IMR-90 (cell line): ENCODE measurements around the gene ASAP2. TPM values are rescaled to one million over a fixed set of nuclear protein-coding genes. Genes with fewer than 3 reads are reported as not detected.

Source experiments
- ATAC-seq: fragments of 200-7000 bp; cut with Tn5 transposase; 2 replicates; pipeline ENCODE4 v1.9.1; 2020; ENCODE audit warnings: low read depth, mild to moderate bottlenecking, moderate library complexity
- BruUV-seq: library from RNA; stranded (reverse); fragments of 400-500 nt; replicated peaks from 2 replicates; lab custom pipeline; 2021; lab: Mats Ljungman, UMichigan
- CTCF ChIA-PET: fragments of 300-600 bp; formaldehyde crosslinking; extraction: SDS; loops from one replicate; lab custom pipeline; 2021; ENCODE audit warnings: antibody characterized with exemption; lab: Yijun Ruan, JAX
- POLR2A ChIA-PET: fragments of 300-600 bp; sonication (Branson Sonifier 250); formaldehyde crosslinking; loops from one replicate; lab custom pipeline; 2022; ENCODE audit warnings: antibody characterized with exemption; ENCODE audit not compliant: unreplicated experiment; lab: Charles Lee
- DNase-seq: peaks from one replicate; pipeline ENCODE4 v3.0.0; 2013
- H2AFZ ChIP-seq: replicated peaks from 2 replicates; pipeline ENCODE3; 2013; ENCODE audit warnings: low read length, mild to moderate bottlenecking; ENCODE audit not compliant: poor library complexity
- H2AK5ac ChIP-seq: 2 replicates; pipeline ENCODE4 v1.6.1; 2013; ENCODE audit warnings: low read depth, low read length, inconsistent platforms
- H2AK9ac ChIP-seq: replicated peaks from 2 replicates; pipeline ENCODE3; 2013; ENCODE audit warnings: mild to moderate bottlenecking, low read depth, low read length, moderate library complexity; ENCODE audit not compliant: poor library complexity
- H2BK120ac ChIP-seq: 2 replicates; pipeline ENCODE4 v1.6.1; 2013; ENCODE audit warnings: low read depth, low read length, inconsistent platforms
- H2BK15ac ChIP-seq: 3 replicates; pipeline ENCODE4 v1.6.1; 2013; ENCODE audit warnings: low read depth, low read length, inconsistent platforms
- H2BK20ac ChIP-seq: 2 replicates; pipeline ENCODE4 v1.6.1; 2013; ENCODE audit warnings: low read depth, mild to moderate bottlenecking, inconsistent platforms, low read length, moderate library complexity
- H2BK5ac ChIP-seq: 2 replicates; pipeline ENCODE4 v1.6.1; 2013; ENCODE audit warnings: mild to moderate bottlenecking, low read depth, low read length, inconsistent platforms; ENCODE audit not compliant: poor library complexity, severe bottlenecking
- H3K14ac ChIP-seq: replicated peaks from 2 replicates; pipeline ENCODE4 v1.6.1; 2013; ENCODE audit warnings: low read depth, low read length, inconsistent platforms
- H3K18ac ChIP-seq: 2 replicates; pipeline ENCODE4 v1.6.1; 2013; ENCODE audit warnings: low read depth, low read length, control low read depth
- H3K23ac ChIP-seq: 2 replicates; pipeline ENCODE4 v1.6.1; 2013; ENCODE audit warnings: low read depth, low read length, inconsistent platforms
- H3K27ac ChIP-seq: 2 replicates; pipeline ENCODE4 v1.5.1; 2013; ENCODE audit warnings: mild to moderate bottlenecking, control low read depth, low read length; ENCODE audit not compliant: insufficient read depth
- H3K27me3 ChIP-seq: 2 replicates; pipeline ENCODE4 v1.6.1; 2013; ENCODE audit warnings: low read length; ENCODE audit not compliant: control insufficient read depth, insufficient read depth
- H3K36me3 ChIP-seq: 2 replicates; pipeline ENCODE4 v1.6.1; 2013; ENCODE audit warnings: low read length, mixed read lengths; ENCODE audit not compliant: control insufficient read depth, insufficient read depth
- H3K4ac ChIP-seq: 2 replicates; pipeline ENCODE4 v1.6.1; 2013; ENCODE audit warnings: low read depth, low read length, inconsistent platforms
- H3K4me1 ChIP-seq: 2 replicates; pipeline ENCODE4 v1.6.1; 2013; ENCODE audit warnings: low read length, mixed read lengths; ENCODE audit not compliant: control insufficient read depth, insufficient read depth
- H3K4me2 ChIP-seq: 2 replicates; pipeline ENCODE4 v1.6.1; 2013; ENCODE audit warnings: low read depth, mild to moderate bottlenecking, control low read depth, low read length, moderate library complexity
- H3K4me3 ChIP-seq: 2 replicates; pipeline ENCODE4 v1.5.1; 2013; ENCODE audit warnings: low read depth, mild to moderate bottlenecking, control low read depth, low read length, moderate library complexity; ENCODE audit not compliant: insufficient read depth
- H3K56ac ChIP-seq: 2 replicates; pipeline ENCODE4 v1.6.1; 2013; ENCODE audit warnings: low read length, inconsistent platforms; ENCODE audit not compliant: insufficient read depth; ENCODE audit errors: extremely low read depth
- H3K79me1 ChIP-seq, 2 experiments: 2 replicates each; pipeline ENCODE4 v1.6.1; 2013; ENCODE audit warnings: low read length in 2 of 2, inconsistent platforms in 1 of 2, low read depth in 1 of 2
- H3K9ac ChIP-seq: 2 replicates; pipeline ENCODE4 v1.6.1; 2013; ENCODE audit warnings: low read depth, low read length, control low read depth
- H3K9me1 ChIP-seq: 2 replicates; pipeline ENCODE4 v1.6.1; 2013; ENCODE audit warnings: low read length, inconsistent platforms; ENCODE audit not compliant: insufficient read depth
- H3K9me3 ChIP-seq: 2 replicates; pipeline ENCODE4 v1.6.1; 2013; ENCODE audit warnings: low read length; ENCODE audit not compliant: control insufficient read depth, insufficient read depth
- H4K20me1 ChIP-seq: 2 replicates; pipeline ENCODE4 v1.6.1; 2013; ENCODE audit warnings: low read length, inconsistent platforms; ENCODE audit not compliant: insufficient read depth
- H4K5ac ChIP-seq: 2 replicates; pipeline ENCODE4 v1.6.1; 2013; ENCODE audit warnings: mild to moderate bottlenecking, low read depth, low read length, control low read depth
- H4K8ac ChIP-seq, 2 experiments: 2 replicates each; pipeline ENCODE4 v1.6.1; 2013; ENCODE audit warnings: low read depth in 2 of 2, low read length in 2 of 2, control low read depth in 1 of 2, inconsistent platforms in 1 of 2
- H4K91ac ChIP-seq: 2 replicates; pipeline ENCODE4 v1.6.1; 2013; ENCODE audit warnings: low read depth, low read length, inconsistent platforms; ENCODE audit not compliant: insufficient read depth
- BHLHE40 ChIP-seq: fragments of 150-350 bp; IDR thresholded peaks from 2 replicates; pipeline ENCODE4 v1.6.1; 2016; ENCODE audit warnings: mild to moderate bottlenecking, low read depth, low read length
- CEBPB ChIP-seq: IDR thresholded peaks from 2 replicates; pipeline ENCODE4 v1.6.1; 2012; ENCODE audit warnings: low read depth, low read length, improper control_type of control experiment
- CHD1 ChIP-seq: IDR thresholded peaks from 2 replicates; pipeline ENCODE4 v1.6.1; 2012; ENCODE audit warnings: low read depth, low read length, improper control_type of control experiment
- FOS ChIP-seq: fragments of 150-350 bp; IDR thresholded peaks from 2 replicates; pipeline ENCODE4 v1.6.1; 2016; ENCODE audit warnings: low read depth, low read length
- MAFK ChIP-seq: IDR thresholded peaks from 2 replicates; pipeline ENCODE4 v1.6.1; 2012; ENCODE audit warnings: low read depth, low read length, improper control_type of control experiment
- MAZ ChIP-seq: IDR thresholded peaks from 2 replicates; pipeline ENCODE4 v1.6.1; 2012; ENCODE audit warnings: low read depth, mild to moderate bottlenecking, low read length, improper control_type of control experiment, moderate library complexity, borderline replicate concordance
- MXI1 ChIP-seq: IDR thresholded peaks from 2 replicates; pipeline ENCODE4 v1.6.1; 2012; ENCODE audit warnings: low read depth, mild to moderate bottlenecking, low read length, moderate library complexity, borderline replicate concordance
- NFE2L2 ChIP-seq: fragments of 150-350 bp; IDR thresholded peaks from 2 replicates; pipeline ENCODE4 v1.6.1; 2016; ENCODE audit warnings: low read depth, mild to moderate bottlenecking, low read length
- POLR2A ChIP-seq: IDR thresholded peaks from 2 replicates; pipeline ENCODE4 v1.6.1; 2012; ENCODE audit warnings: mild to moderate bottlenecking, low read depth, low read length
- RAD21 ChIP-seq: IDR thresholded peaks from 2 replicates; pipeline ENCODE4 v1.6.1; 2012; ENCODE audit warnings: low read length, improper control_type of control experiment
- RCOR1 ChIP-seq: IDR thresholded peaks from 2 replicates; pipeline ENCODE4 v1.6.1; 2012; ENCODE audit warnings: mild to moderate bottlenecking, low read length, improper control_type of control experiment; ENCODE audit not compliant: insufficient replicate concordance
- RFX5 ChIP-seq: IDR thresholded peaks from 2 replicates; pipeline ENCODE4 v1.8.0; 2012; ENCODE audit warnings: low read depth, mild to moderate bottlenecking, low read length, moderate library complexity
- SMC3 ChIP-seq: fragments of 150-350 bp; IDR thresholded peaks from 2 replicates; pipeline ENCODE4 v1.6.1; 2016; ENCODE audit warnings: low read depth, mild to moderate bottlenecking, antibody characterized with exemption, low read length, moderate library complexity
- WGBS, 2 experiments: methylation state at CpG; one replicate each; pipeline versions ENCODE4 v1.1.5 to v1.1.7; 2013; ENCODE audit warnings: missing lambda C conversion rate in 2 of 2; ENCODE audit not compliant: insufficient read length in 1 of 2; ENCODE audit errors: extremely low coverage in 2 of 2; 5-methylcytosine and 5-hydroxymethylcytosine counted together
- dilution Hi-C: fragments of 300-500 bp; cut with HindIII; formaldehyde crosslinking; loops from one replicate; pipeline ENCODE4 v1.14.3; 2018; ENCODE audit warnings: low sequenced_read_pairs; ENCODE audit not compliant: unreplicated experiment
- in situ Hi-C: fragments of 300-500 bp; cut with MboI; formaldehyde crosslinking; loops from 3 replicates; pipeline ENCODE4 v1.14.3; 2019; ENCODE audit warnings: low sequenced_read_pairs, inconsistent platforms, mixed read lengths
- intact Hi-C: fragments of 100-400 bp; cut with micrococcal nuclease; formaldehyde crosslinking; loops from 2 replicates; pipeline ENCODE4 v1.10.0; 2022
- polyA plus RNA-seq, 3 experiments: library from polyadenylated mRNA; depleted of rRNA; stranded (reverse); fragments of >200 nt; gene quantifications; 2 replicates each; pipeline ENCODE4 v1.2.3, GENCODE V29; 2012; ENCODE audit warnings: low replicate concordance in 1 of 3
- total RNA-seq: library from RNA; depleted of rRNA; stranded (reverse); fragments of >200 nt; gene quantifications from 2 replicates; pipeline ENCODE4 v1.2.3, GENCODE V29; 2012
- TF ChIP-seq, protein P1 (sequence below): conservative IDR thresholded peaks from 2 replicates; pipeline ENCODE4 v1.5.1; 2012; ENCODE audit warnings: mild to moderate bottlenecking, low read depth, low read length, improper control_type of control experiment
- TF ChIP-seq, protein P2 (sequence below): fragments of 150-350 bp; IDR thresholded peaks from 2 replicates; pipeline ENCODE4 v1.6.1; 2016; ENCODE audit warnings: low read depth, mild to moderate bottlenecking, low read length, moderate library complexity, borderline replicate concordance
- TF ChIP-seq, protein P3 (sequence below): fragments of 150-350 bp; IDR thresholded peaks from 2 replicates; pipeline ENCODE4 v1.6.1; 2017; ENCODE audit warnings: mild to moderate bottlenecking, antibody characterized with exemption, low read length, low read depth

ASAP2 gene
- total and polyA plus RNA-seq, 2 of the 4 experiments (the other 2 are of a cell fraction), result 19.7 to 28.1 TPM

DNA sequence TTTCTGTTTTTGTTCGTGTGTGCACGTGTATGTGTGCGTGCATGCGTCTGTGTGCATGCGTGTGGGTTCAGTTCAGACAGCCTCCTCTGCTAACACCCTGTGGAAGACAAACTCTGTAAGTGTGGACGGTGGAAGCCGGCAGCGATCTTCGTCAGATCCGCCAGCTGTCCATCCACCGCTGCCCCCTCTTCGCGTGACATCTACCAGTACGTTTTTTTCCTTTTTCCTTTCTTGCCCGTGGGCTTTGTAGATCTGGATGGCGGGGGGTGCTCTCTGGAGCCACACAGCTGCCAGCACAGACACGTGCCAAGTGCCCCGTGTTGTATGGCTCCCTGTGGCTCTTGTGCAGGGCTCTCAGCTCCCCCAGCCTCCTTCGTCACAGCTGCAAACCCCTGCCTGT lies 184.4 kb downstream of the ASAP2 start:
- Histone ChIP-seq H3K79me1 (peaks cover 0 to 43% of the 10 kb centered on the region in 2 experiments; a peak in 3 of 4 replicates), H2BK20ac (no peak overlapping the region), H2BK5ac (no peak overlapping the region), H3K4me2 (no peak overlapping the region), H4K5ac (no peak overlapping the region), H3K56ac (no peak overlapping the region), H3K4me3 (no peak overlapping the region), H2BK15ac (no peak overlapping the region), H4K20me1 (peaks cover 4% of the 10 kb centered on the region), H2AK5ac (no peak overlapping the region), H3K27ac (no peak overlapping the region), H4K8ac (no peak overlapping the region), H3K4me1 (peaks cover 4% of the 10 kb centered on the region), H2AFZ (no peak overlapping the region), H3K23ac (no peak overlapping the region), H3K9ac (no peak overlapping the region), H4K91ac (no peak overlapping the region), H3K14ac (no peak overlapping the region), H3K18ac (no peak overlapping the region), H3K9me3 (no peaks in the 10 kb centered on the region), H3K27me3 (no peaks in the 10 kb centered on the region), H3K4ac (no peak overlapping the region), H3K36me3 (peaks cover 48% of the 10 kb centered on the region), H2BK120ac (no peak overlapping the region), H3K9me1 (peaks cover 9% of the 10 kb centered on the region), H2AK9ac (peak overlapping the region; percentile 77)
- dilution Hi-C loops (no loop called here), in situ Hi-C loops (no loop called here), intact Hi-C loops (no loop called here)
- ATAC-seq (no peak), DNase-seq (no peak)
- TF ChIP-seq MAZ, result no peak
- no peak for TF ChIP-seq RCOR1
- no peak for TF ChIP-seq POLR2A
- TF ChIP-seq MAFK, result no peak
- TF ChIP-seq CEBPB, result no peak
- TF ChIP-seq NFE2L2, result no peak
- TF ChIP-seq CHD1, result no peak
- no peak for TF ChIP-seq RAD21
- TF ChIP-seq, protein P1, sequence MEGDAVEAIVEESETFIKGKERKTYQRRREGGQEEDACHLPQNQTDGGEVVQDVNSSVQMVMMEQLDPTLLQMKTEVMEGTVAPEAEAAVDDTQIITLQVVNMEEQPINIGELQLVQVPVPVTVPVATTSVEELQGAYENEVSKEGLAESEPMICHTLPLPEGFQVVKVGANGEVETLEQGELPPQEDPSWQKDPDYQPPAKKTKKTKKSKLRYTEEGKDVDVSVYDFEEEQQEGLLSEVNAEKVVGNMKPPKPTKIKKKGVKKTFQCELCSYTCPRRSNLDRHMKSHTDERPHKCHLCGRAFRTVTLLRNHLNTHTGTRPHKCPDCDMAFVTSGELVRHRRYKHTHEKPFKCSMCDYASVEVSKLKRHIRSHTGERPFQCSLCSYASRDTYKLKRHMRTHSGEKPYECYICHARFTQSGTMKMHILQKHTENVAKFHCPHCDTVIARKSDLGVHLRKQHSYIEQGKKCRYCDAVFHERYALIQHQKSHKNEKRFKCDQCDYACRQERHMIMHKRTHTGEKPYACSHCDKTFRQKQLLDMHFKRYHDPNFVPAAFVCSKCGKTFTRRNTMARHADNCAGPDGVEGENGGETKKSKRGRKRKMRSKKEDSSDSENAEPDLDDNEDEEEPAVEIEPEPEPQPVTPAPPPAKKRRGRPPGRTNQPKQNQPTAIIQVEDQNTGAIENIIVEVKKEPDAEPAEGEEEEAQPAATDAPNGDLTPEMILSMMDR, result no peak
- no peak for TF ChIP-seq RFX5
- no peak for TF ChIP-seq BHLHE40
- no peak for TF ChIP-seq FOS
- no peak for TF ChIP-seq MXI1
- no peak for TF ChIP-seq SMC3
- TF ChIP-seq, protein P2, sequence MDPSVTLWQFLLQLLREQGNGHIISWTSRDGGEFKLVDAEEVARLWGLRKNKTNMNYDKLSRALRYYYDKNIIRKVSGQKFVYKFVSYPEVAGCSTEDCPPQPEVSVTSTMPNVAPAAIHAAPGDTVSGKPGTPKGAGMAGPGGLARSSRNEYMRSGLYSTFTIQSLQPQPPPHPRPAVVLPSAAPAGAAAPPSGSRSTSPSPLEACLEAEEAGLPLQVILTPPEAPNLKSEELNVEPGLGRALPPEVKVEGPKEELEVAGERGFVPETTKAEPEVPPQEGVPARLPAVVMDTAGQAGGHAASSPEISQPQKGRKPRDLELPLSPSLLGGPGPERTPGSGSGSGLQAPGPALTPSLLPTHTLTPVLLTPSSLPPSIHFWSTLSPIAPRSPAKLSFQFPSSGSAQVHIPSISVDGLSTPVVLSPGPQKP, result no peak
- TF ChIP-seq, protein P3, sequence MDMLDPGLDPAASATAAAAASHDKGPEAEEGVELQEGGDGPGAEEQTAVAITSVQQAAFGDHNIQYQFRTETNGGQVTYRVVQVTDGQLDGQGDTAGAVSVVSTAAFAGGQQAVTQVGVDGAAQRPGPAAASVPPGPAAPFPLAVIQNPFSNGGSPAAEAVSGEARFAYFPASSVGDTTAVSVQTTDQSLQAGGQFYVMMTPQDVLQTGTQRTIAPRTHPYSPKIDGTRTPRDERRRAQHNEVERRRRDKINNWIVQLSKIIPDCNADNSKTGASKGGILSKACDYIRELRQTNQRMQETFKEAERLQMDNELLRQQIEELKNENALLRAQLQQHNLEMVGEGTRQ, result no peak
- ChIA-PET POLR2A (no interaction called here), CTCF (no interaction called here)
- 98% methylated on average over 7 of the region's 19 CpGs; no CpG with 5 or more reads in 1 of the 2 experiments for WGBS, 2 experiments
- no TSS peak for BruUV-seq
